Liver (tissue), 3 donors: ENCODE data around the gene CFAP410.

ENCODE experiments used
- EGR1 ChIP-seq, 2 donors: IDR thresholded peaks; 2 replicates each; pipeline ENCODE4 v1.6.1; 2016 to 2018; ENCODE audit warnings: antibody characterized with exemption in 2 of 2, low read depth in 2 of 2
- GABPA ChIP-seq, 2 donors: IDR thresholded peaks in 1 of 2; conservative IDR thresholded peaks in 1 of 2; 2 replicates each; pipeline ENCODE4 v1.6.1; 2016; ENCODE audit warnings: antibody characterized with exemption in 2 of 2, mild to moderate bottlenecking in 1 of 2, moderate library complexity in 1 of 2
- JUND ChIP-seq, 2 donors: IDR thresholded peaks; 2 replicates each; pipeline ENCODE4 v1.6.1; 2016; ENCODE audit warnings: antibody characterized with exemption in 2 of 2
- MAX ChIP-seq: IDR thresholded peaks from 2 replicates; pipeline ENCODE4 v1.6.1; 2016; ENCODE audit warnings: antibody characterized with exemption
- TF ChIP-seq, protein P1 (sequence below): fragments of 150-350 bp; IDR thresholded peaks from 2 replicates; pipeline ENCODE4 v1.5.1; 2017; ENCODE audit warnings: improper control_type of control experiment, low read depth, low read length; ENCODE audit not compliant: missing input control
- TF ChIP-seq, protein P2 (sequence below): IDR thresholded peaks from 2 replicates; pipeline ENCODE4 v1.6.1; 2016; ENCODE audit warnings: antibody characterized with exemption, mild to moderate bottlenecking
- donor health status: healthy.
- donor health status: healthy.

DNA sequence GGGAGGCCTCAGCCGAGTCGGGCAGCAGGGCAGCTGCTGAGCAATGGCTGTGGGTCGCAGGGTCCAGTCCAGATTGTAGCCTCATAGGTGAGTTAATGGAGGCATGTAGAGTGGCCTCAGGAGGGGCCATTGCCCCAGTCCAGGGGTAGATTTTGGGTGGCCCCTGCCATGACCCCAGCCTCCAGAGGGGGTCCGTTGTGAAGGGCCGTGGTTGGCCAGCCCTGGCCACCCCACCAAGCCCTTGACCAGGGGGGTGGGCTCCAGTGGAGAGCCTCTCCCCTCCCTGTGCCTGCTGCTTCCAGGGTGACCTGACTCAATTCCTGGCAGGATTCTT lies 40.3 kb upstream of the CFAP410 start:
- TF ChIP-seq, protein P1, sequence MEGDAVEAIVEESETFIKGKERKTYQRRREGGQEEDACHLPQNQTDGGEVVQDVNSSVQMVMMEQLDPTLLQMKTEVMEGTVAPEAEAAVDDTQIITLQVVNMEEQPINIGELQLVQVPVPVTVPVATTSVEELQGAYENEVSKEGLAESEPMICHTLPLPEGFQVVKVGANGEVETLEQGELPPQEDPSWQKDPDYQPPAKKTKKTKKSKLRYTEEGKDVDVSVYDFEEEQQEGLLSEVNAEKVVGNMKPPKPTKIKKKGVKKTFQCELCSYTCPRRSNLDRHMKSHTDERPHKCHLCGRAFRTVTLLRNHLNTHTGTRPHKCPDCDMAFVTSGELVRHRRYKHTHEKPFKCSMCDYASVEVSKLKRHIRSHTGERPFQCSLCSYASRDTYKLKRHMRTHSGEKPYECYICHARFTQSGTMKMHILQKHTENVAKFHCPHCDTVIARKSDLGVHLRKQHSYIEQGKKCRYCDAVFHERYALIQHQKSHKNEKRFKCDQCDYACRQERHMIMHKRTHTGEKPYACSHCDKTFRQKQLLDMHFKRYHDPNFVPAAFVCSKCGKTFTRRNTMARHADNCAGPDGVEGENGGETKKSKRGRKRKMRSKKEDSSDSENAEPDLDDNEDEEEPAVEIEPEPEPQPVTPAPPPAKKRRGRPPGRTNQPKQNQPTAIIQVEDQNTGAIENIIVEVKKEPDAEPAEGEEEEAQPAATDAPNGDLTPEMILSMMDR = no peak
- TF ChIP-seq, protein P2, sequence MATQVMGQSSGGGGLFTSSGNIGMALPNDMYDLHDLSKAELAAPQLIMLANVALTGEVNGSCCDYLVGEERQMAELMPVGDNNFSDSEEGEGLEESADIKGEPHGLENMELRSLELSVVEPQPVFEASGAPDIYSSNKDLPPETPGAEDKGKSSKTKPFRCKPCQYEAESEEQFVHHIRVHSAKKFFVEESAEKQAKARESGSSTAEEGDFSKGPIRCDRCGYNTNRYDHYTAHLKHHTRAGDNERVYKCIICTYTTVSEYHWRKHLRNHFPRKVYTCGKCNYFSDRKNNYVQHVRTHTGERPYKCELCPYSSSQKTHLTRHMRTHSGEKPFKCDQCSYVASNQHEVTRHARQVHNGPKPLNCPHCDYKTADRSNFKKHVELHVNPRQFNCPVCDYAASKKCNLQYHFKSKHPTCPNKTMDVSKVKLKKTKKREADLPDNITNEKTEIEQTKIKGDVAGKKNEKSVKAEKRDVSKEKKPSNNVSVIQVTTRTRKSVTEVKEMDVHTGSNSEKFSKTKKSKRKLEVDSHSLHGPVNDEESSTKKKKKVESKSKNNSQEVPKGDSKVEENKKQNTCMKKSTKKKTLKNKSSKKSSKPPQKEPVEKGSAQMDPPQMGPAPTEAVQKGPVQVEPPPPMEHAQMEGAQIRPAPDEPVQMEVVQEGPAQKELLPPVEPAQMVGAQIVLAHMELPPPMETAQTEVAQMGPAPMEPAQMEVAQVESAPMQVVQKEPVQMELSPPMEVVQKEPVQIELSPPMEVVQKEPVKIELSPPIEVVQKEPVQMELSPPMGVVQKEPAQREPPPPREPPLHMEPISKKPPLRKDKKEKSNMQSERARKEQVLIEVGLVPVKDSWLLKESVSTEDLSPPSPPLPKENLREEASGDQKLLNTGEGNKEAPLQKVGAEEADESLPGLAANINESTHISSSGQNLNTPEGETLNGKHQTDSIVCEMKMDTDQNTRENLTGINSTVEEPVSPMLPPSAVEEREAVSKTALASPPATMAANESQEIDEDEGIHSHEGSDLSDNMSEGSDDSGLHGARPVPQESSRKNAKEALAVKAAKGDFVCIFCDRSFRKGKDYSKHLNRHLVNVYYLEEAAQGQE = no peak
- no peak for TF ChIP-seq MAX
- no peak for TF ChIP-seq EGR1 (IDR thresholded peaks at IDR 0.05; ENCODE audit: low read depth in 2 of 2)
- no peak for TF ChIP-seq JUND (IDR thresholded peaks at IDR 0.05)
- TF ChIP-seq GABPA (IDR thresholded peaks at IDR 0.05 in 1 of 2, conservative IDR thresholded peaks at IDR 0.05 in 1 of 2) = no peak
